ENCODE data around the gene PHACTR1.
"Not testable (repeated sequence)": the region's sequence is repeated elsewhere in the genome, so short reads cannot be mapped to it uniquely, and the experiment has no call there.

PHACTR1 gene

DNA sequence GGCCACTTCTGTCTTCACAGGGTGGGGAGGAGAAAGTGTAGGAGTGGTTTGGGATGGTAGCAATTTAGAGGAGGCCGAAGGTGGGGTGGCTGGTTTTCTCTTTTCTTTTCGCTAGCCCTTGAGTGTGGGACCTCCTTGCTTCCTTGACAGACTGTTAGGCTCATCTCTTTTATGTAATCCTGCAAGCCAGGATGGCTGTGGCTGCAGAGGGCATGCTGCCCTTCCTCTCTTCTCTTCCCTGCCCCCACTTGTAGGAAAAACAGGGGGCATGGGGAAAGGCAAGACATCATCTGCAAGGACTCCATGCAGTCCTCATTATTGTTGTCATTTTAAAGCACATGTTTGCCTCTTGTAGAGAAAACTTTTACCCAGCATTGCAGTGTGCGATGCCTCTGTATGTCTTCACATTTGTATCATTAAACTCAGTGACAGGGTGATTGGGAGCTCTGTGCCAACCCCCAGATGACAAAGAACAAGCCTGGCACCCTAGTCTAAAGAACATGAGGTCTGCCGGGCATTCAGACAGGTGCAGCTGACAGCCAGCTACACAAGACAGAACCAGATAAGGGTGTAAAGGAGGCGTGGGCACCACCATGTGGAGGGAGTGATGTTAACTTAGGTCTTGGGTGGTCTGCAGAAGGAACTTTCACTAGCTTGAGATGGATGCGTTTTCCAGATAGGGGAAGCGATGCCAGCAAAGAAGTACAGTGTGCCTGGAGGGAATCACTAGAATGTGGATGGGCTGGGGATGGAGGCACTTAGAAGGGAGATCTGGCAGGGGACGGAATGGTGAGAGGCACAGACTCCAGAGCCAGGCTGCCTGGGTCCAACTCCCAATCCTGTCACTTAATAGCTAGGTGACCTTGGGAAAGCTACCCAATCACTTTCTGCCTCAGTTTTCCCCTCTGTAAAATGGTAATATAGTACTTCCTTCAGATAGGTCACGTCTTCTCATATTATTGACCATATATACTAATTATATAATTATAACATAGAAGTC, 404.2 kb downstream of the PHACTR1 start:
- no peak for DNase-seq

DNA sequence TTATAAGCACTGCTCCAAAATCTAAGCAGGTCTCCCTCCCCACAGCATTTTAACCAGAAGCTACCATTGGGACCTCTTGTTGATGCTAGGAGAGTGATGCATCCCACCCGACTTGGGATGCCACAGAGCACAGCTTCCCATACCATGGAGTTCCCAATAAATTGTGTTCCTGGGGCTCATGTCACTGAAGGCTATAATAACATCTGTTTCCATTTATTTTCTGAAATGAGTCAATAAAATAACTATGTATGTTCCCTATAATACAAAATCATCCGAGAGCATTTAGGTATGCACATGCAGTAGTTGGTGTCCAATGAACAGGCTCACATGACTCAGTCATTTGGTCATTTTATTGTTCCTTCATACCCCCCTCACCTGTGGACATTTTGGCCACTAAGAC, 407.6 kb downstream of the PHACTR1 start:
- DNase-seq = no peak

DNA sequence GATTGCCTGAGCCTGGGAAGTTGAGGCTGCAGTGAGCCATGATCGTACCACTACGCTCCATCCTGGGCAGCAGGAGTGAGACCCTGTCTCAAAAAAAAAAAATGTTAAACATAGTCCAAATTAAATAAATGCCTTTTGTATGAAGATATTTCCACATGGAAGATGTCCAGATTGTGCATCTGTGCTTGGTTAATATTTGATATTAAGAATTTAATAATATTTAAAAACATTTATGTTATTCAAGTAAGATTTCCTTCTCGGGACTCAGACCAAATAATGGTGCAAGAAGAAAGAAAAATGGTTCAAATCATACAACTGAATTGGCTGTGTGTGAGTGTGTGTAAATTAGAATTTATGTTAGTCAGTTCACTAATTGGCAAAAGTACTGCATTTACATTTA, 409.3 kb downstream of the PHACTR1 start:
- DNase-seq = no peak

DNA sequence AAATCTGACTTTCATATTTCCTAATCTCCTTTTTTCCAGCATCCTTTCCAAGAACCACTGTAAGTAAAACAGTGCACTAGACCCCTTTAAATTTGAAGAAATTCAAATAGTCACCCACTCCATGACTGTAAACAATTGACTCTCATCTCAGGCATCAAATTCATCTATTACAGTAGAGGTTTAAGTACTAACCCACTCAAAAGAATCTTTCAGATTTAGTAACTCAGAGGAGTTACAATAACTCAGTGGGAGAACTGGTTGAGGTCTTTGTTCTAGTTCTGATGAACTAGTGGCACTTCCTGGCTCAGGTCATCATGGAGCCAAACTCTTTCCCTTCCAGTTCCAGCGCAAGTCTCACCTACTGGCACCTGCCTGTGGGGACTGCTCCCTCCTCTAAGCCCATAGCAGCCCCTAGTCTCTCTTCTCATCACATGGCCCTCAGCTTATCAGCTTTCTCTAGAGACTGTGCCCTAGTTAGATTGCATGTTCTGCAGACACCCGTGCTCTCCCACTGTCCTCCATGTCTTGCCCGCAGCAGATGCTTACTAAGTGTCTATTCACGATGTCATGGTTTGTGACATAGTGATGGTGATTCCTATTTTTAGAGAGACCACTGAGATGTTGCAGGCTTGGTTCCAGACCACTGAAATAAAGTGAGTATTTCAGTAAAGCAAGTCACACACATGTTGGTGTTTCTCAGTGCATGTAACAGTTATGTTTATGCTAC, 415.5 kb downstream of the PHACTR1 start:
- DNase-seq = no peak

DNA sequence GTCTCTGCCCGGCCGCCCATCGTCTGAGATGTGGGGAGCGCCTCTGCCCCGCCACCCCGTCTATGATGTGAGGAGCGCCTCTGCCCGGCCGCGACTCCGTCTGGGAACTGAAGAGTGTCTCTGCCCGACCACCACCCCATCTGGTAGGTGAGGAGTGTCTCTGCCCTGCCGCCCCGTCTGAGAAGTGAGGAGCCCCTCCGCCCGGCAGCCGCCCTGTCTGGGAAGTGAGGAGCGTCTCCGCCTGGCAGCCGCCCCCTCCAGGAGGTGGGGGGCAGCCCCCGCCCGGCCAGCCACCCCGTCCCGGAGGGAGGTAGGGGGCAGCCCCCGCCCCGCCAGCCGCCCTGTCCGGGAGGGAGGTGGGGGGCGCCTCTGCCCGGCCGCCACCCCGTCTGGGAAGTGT, 417.3 kb downstream of the PHACTR1 start:
- DNase-seq = not testable (repeated sequence)

DNA sequence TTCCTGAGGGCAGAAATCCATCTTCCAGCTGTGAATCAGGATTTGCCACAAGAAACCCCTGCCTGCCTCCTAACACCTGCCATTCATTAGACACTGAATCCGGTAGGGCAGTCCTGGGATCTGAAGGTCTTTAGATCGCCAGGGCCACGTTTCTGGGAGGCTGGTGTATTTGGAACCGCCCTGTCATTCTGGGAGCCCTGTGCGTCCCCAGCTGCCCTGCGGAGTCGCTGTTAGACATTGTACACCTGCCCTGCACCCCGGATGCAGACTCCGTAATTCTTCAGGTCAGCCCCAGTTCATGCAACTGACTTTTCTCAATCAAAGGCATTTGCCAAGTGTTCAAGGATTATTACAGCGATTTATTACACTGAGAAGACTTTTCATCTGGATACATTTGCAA, 418.6 kb downstream of the PHACTR1 start:
- no peak for DNase-seq

DNA sequence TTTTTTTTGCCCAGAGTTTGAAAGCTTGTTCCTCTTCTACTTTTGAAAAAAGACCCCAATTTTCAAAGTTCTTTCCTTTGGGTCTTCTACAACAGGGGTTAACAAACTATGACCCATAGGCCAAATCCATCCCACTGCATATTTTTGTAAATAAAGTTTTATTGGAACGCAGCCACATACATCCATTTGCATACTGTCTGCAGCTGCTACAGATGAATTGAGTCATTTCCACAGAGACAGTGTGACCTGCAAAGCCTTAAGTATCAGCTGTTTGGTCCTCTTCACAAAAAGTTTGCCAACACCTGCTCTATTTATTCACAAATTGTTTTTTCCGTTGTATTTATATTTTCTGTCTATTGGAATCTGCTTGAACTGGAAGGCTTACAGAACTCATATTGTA, 422.6 kb downstream of the PHACTR1 start:
- no peak for DNase-seq

DNA sequence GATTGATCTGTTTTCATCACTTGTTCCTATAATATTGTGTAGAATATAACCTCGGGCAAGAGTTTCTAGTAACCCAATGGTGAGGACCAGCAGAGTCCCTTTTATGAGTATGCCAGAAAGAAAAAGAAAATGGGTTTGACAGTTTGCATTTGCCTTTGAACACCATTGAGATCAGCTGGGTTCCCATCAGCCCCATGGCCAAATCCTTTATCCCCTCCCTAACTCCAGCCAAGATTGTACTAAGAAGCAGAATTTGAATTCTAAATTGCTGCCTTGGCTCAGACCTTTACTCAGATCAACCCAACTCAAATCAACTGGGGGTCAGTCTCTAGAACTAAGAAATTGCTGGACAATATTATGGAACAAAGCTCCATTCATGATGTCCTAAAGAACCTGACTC, 424.4 kb downstream of the PHACTR1 start:
- no peak for DNase-seq

DNA sequence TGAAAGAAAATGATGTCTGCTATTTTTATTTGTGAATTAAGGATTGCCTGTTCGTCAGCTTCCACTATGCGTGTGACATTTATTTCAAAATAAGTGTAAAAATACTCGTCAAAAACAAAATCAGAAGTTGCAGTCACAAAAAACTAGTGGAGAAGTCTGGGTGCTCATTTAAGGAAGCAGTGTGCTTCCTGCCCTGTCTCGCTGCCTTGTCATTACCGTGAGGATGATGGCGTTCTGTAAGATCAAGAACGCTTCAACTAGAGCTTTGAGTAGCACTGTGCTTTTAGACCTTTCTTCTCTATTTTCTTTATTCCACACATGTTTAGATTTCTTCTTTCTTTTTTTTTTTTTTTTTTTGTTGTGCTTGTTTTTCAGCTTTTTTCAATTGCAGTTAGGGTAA, 424.8 kb downstream of the PHACTR1 start:
- DNase-seq = no peak

DNA sequence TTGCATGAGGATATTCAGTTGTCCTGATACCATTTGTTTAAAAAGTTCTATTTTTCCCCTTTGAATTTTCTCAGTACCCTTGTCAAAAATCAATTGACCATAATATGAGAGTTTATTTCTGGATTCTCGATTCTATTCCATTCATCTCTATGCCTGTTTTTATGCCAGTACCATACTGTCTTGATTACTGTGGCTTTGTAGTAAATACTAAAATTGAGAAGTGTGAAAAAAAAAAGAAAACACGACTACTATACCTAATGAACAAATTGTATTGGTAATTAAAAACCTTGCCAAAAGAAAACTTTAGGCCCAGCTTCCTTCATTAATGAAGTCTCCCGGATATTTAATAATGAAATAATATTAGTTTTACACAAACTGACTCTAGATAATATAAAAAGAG, 426.0 kb downstream of the PHACTR1 start:
- DNase-seq = no peak

DNA sequence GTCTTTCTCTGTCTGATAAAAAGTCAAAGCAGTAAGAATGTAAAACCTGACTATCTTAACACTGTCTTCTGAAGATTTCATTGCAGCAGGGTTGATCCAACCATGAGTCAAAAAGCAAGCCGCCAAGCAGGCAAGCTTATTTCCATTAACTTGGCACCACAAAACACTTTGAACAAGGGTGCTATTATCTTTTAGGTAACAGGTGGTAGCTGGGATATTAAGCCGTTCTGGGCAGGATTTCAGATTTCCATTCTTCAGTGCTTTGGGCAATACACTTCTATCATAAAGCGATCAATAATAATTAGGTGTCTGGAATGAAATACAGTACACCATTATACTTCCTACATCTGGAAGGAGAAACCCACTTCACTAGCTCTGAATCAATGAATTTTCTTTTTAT, 429.9 kb downstream of the PHACTR1 start:
- DNase-seq = no peak

DNA sequence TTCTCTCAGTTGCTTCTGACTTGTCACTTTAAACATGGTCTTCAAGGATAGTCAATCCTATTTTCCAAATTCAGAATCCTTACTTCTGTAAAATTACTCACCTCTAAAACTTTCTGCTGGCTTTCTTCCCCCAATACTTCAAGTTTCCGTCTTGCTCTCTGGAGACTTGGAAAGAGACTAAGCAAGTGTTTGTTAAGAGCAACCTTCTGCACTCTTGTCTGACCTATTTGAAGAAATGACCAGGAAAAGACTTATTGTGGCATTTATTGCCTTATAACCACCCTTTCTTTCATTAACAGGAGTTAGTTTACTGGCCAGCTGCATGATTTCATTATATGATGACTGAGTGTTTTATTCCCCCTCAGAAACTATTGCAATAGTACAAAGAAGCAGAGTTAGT, 430.8 kb downstream of the PHACTR1 start:
- DNase-seq = no peak

DNA sequence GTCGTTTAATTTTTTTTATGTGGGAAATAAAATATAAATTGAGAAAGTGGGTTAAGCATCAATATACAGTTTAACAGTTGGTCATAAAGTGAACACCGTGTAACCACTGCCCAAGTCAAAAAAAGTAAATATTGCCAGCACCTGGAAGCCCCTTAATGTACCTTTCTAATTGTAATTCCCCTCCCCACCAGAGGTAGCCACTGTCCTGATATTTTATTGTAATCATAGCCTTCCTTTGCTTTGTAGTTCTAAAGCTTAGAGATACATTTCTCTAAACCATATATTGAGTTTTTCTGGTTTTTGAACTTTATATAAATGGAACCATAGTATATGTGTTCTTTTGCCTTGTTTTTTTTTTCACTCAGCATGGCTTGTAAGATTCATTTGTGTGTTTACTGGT, 431.2 kb downstream of the PHACTR1 start:
- no peak for DNase-seq

DNA sequence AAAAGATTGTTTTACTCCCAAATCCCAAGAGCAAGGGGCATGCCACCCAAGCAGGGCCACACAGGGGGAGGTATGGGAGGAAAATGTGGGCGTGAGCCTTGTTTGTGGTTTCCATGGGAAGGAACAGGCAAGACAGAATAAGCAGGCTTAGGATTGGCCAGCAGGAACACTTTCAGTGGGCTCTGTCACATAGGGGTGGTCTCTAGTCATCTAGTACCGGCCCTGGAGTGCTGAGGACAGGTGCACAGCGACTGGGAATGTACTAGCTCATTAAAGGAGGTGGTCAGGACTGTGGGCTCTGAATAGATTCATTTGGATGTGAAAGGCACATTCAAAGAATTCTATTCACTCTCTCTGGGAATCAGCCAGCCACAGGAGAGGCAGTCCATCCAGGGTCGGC, 436.2 kb downstream of the PHACTR1 start:
- no peak for DNase-seq

DNA sequence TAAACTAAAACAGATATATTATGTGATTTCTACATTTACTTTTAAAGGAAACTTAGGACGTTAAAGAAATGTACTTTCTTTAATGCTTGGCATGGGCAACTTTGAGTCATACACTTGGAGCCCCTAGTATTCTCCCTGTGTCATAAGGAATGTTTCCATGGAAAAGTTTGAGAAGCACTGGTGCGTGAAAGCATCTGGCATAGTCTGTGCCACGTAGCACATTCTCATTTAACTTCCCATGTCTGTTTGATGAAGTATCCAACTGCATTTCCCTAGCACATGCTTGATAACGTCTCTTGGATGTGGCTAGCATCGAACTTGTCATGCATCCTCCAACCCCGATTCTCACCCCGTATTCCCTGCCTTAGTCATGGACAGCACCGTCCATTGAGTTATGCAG, 439.8 kb downstream of the PHACTR1 start:
- DNase-seq = no peak

DNA sequence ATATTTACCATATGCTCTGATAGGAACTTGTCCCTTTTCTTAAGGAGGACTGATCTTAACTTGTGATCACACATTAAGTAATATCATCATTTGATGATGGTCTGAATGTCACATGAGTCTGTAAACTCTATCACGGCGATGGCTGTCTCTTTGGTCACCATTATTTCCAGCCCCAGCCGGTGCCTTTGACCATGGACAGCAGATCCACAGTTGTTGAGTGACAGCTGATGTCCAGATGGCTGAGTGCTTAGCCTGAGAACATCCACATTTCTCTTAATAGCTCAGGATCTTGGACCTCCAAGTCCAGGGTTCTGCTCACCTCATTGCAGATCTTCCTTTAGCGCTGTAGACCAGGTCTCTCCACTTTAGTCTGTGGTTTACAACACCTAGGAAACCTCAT, 440.7 kb downstream of the PHACTR1 start:
- DNase-seq = no peak

DNA sequence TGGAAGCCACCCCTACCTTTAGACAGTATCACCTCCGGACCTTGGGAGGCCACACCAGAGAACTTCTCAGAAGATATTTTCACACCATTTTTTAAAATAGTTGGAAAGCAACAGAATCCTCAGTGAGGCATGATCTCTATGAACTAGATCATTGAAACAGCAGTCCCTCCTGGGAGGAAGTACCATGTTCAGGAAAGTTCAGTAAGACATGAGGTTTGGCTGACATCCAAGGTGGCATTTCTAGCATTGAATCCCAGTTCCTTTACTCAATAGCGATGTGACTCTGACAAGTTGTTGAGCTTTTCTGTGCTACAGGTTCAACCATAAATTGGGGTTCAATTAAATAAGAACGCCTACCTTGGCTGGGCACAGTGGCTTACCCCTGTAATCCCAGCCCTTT, 442.7 kb downstream of the PHACTR1 start:
- no peak for DNase-seq

DNA sequence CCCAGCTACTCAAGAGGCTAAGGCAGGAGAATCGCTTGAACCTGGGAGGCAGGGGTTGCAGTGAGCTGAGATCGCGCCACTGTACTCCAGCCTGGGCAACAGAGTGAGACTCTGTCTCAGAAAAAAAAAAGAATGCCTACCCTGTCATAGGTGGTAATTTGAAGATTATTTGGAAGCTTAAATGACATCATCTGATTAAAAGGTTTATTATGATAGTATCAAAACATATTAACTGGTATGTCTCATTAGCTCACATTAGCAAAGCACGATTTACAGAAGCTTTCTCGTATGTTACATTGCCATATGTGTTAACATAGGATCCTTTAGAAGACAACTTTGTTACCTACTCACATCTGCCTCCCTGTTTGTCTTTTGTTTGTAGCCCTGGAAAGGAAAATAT, 443.3 kb downstream of the PHACTR1 start:
- DNase-seq = not testable (repeated sequence)

DNA sequence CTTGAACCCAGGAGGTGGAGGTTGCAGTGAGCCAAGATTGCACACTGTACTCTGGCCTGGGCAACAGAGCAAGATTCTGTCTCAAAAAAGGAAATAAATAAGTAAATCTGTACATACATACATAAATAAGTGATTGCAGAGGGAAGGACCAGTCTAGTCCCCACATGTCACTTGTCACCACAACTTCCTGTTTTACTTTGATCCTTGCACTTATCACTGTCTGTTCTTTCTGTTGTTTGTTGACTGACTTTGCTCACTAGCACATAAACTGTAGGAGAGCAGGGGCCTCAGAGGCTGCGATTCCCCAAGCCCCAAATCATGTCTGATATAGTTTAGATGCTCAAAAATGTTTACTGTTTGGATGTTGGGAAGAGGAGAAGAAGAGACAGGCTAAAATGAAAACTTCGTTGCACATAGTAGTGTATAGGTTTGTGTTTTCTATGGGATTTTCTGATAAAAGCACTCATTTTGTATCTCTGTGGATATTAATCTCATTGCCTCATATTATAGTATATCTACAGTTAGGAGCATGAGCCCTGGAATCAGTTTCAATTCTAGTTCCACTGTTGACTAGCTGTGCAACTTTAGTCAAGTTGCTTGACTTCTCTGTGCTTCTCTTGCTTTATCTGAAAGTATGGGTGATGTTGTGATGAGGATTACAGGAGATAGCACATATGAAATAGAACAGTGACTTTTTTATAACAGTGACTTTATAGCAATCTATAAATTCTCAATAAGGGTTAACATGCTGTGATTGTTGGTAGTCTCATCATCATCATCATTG, 446.8 kb downstream of the PHACTR1 start:
- no peak for DNase-seq

DNA sequence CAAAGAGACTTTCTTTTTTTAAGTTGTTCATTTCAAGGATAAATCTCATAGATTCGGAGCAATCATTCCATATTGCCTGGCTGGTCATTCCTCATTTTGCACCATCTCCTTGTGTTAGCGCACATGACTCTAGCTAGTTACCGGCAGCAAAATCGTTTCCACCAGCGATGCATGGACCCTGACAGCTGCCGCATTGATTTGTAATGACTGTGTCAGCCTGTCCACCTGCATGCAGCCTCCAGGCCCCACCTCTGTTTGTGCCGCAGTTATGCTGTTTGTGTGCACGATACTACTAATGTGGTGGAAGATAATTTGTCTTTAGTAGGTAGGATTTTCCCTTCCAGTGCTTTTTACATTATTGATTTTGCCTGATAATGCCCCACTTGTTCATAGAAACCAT, 447.7 kb downstream of the PHACTR1 start:
- no peak for DNase-seq

DNA sequence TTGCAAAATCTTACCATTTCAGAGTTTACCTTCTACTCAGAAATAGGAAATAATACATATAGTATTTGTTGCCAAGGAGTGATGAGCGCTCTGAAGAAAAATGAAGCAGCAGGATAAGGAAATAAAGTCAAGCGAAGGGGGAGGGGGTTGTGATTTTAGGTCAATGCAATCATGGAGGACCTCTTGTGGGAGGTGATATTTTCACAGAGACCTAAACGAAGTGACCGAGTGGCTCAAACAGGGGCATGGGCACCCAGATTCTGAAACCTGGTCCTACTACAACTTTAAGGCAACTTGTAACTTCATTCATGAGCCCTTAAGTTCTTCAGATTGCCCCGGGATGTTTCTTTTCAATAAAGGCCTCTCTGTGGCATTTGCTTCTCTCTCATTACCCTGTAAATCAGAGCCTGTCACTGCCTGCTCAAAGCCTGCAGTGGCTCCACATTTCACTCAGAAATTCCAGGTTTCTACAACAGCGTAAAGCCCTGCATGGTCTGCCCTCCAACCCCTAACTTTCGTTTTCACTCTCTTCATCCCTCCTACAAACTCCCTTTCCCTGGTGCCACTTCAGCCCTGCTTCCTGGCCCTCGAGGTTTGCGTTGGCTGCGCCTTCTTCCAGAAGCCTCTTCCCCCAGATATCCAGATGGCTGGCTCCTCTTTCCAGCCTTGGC, 449.1 kb downstream of the PHACTR1 start:
- DNase-seq = no peak

DNA sequence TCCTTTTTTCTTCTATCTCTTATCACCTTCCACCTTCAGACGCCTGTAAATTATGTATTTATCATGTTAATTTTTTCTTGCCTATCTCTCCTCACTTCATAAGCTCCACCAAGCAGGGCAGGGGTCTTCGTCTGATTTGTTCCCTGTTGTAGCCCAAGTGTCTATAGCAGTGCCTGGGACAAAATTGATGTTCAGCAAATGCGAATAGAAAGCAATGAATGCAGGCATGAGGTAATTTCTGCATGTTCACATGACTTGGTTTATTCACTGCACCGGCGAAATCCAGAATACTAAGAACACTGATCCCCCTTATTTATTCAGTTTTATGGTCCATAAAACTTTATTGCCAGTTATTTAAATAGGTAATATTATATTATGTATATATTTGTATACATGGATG, 449.7 kb downstream of the PHACTR1 start:
- DNase-seq = no peak

DNA sequence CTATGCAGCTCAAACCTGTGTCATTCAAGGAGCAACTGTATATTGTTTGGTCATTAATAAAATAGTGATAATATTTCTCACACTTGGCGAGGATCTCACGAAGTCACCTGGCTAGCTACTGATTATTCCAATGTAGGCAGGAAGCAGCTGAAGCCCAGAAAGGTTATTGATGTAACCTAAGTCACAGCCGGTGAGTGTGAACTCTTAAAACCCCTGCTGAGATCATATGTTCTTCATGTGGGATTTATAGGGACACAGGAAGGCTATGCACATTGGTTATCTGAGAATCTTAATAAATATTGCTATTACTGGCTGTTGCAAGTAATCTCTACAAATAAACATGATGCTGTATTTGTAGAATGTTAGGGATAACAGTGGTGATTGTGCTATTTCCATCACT, 450.3 kb downstream of the PHACTR1 start:
- no peak for DNase-seq
